Activated naive CD8-positive, alpha-beta T cell (primary cell): ENCODE results near the gene WDR45.

Experiments used
- H3K27ac Mint-ChIP-seq: one replicate; pipeline ENCODE4 v1.8.0; 2021; ENCODE audit warnings: mixed read lengths
- H3K27me3 Mint-ChIP-seq: one replicate; pipeline ENCODE4 v1.8.0; 2021; ENCODE audit warnings: mixed read lengths
- H3K36me3 Mint-ChIP-seq: one replicate; pipeline ENCODE4 v1.8.0; 2021; ENCODE audit warnings: mixed read lengths
- H3K4me1 Mint-ChIP-seq: one replicate; pipeline ENCODE4 v1.8.0; 2021; ENCODE audit warnings: low read depth, mixed read lengths
- H3K4me3 Mint-ChIP-seq: one replicate; pipeline ENCODE4 v1.8.0; 2021; ENCODE audit warnings: mild to moderate bottlenecking, mixed read lengths
- H3K9me3 Mint-ChIP-seq: one replicate; pipeline ENCODE4 v1.8.0; 2021; ENCODE audit warnings: low read depth, mixed read lengths

WDR45 gene

DNA sequence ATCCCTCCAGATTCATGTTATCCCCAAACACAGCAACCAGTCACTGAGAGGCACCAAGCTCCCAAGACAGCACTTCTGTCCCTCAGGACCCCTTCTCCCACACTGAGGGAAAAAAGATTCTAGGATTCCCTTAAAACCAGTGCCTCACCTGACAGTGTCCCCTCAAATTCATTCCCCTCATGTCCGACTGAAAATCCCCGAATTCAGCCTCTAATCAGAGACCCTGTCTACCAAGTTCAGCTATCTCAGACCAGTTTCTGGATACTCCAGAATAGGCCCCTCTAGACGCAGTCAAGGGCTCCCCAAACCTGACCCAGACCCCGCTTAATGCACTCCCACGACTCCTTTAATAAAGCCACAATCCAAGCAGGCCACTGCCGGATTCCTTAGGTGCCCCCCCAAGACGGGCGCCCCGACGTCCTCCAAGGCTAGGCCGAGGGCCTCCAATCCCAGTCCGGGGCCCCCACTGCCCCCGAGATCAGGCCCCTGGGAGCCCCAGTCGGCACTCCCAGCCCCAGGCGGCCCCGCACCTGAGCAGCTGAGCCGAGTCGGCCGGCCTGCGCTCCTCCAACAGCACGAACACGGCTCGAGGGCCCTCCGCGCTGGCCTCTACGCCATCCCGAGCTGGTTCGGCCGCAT lies 37.0 kb downstream of the WDR45 start:
- Mint-ChIP-seq H3K36me3 (peaks cover 2% of the 10 kb centered on the region), H3K4me1 (peaks cover 34% of the 10 kb centered on the region), H3K4me3 (peak overlapping the region; percentile 91)

DNA sequence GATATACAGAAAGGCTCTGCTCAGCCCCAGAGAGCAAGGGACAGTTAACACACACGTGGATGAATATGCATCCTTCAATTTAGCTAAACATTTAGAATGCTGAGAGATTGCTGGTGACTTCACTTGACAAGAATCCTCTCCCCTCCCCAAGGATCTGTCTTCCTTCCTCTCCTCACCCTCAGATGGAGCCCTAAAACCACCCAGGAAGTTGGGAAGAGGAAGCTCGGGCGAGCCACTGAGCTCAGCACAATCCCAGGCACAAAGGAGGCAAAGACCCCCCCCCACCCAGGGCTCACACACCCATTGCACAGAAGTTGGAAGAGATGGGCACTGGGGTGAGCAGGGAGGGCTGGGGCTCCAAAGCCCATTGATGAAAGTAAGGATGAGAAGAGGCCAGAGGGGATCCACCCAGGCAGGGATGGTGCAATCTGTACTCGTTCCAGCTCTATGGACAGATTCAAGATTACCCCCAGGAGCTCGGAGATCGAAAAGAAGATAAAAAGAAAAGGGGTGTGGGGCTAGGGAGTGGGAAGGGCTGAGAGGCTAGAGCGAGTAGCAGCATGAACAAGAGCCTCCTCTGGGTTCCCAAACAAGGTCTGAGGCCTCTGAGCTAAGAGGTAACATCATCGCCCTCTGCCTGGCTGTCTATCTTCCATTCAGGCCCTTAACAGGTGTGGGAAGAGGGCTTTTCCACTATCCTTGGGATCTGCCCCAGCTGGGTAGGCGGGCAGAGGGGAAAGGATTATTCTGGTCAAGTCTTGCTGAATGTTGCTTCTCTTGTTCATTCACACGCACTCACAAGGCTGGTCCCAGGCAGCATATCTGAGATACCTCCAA lies 37.7 kb downstream of the WDR45 start:
- Mint-ChIP-seq H3K4me1 (peaks cover 34% of the 10 kb centered on the region), H3K4me3 (peak overlapping the region; percentile 91), H3K9me3 (no peaks in the 10 kb centered on the region), H3K27ac (peak overlapping the region; percentile 88), H3K36me3 (peaks cover 3% of the 10 kb centered on the region), H3K27me3 (no peaks in the 10 kb centered on the region)

More for the DNA sequence above, 37.0 kb downstream of the WDR45 start:
- H3K27me3 Mint-ChIP-seq, result no peaks in the 10 kb centered on the region
- no peaks in the 10 kb centered on the region for H3K9me3 Mint-ChIP-seq
- peak overlapping the region; percentile 88 for H3K27ac Mint-ChIP-seq

DNA sequence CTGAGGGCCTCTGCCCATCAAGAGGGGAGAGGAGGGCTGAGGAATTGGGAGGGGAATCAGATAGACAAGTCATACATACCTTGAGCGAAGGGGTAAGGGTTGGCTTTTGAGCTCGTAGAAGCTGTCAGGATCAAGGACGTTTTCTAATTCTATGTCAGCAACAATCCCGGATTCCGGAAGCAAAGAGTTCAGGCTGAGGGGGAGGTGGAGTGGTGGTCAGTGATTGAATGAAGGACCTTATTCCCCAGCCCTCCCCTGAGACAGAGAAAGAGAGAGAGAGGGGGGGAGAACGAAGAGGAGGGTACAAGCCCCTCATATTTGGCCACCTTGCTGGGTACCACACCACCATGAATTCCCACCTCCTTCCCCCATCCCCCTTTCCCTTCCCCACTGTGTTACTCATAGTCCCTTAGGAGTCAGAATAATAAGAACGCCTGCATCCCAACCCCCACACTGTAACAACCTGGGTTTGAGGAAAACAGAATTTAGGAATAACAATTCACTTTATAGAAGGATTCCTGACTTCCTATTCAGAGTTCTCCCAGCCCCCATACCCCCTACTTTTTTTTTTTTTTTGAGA lies 39.2 kb downstream of the WDR45 start:
- Mint-ChIP-seq H3K36me3 (peaks cover 3% of the 10 kb centered on the region), H3K4me1 (peaks cover 34% of the 10 kb centered on the region), H3K27me3 (no peaks in the 10 kb centered on the region), H3K9me3 (no peaks in the 10 kb centered on the region), H3K4me3 (peak overlapping the region; percentile 54), H3K27ac (peak overlapping the region; percentile 54)

DNA sequence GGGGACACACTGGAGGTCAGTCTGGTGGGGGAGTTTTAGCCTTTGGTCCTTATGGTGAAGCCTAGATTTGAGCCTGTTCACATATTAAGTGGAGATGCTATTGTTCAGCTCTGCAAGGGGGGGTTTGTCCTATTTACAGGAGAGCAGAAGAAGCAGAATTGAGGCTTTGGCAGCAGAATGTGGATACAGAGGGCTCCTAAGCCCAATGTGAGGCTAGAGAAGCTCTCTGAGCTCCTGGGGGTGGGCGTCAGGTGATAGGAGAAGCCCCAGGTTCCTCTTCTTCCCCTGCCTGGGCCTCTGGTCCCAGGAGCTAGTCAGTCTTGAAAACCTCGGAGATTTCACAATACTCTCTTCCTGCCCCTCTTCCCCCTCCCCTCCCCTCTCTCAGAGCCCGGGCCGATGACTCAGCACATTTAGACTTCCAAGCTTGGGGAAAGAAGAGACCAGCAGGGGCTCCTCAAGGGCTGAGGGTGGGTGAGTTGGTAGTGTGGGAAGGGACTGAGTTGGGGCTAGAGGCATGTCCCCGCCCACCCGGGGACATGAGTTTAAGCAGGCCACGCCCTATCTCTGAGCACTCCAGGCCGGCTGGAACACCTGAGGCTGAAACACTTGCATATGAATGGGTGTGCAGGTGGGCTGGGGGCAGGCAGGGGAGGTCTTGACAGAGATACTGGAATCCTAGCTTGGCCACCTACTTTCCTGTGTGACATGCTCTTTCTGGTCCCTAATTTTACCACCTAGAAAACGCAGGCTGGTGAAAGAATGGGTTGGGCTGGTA lies 39.9 kb downstream of the WDR45 start:
- Mint-ChIP-seq H3K4me3 (peak overlapping the region; percentile 54), H3K9me3 (no peaks in the 10 kb centered on the region)

DNA sequence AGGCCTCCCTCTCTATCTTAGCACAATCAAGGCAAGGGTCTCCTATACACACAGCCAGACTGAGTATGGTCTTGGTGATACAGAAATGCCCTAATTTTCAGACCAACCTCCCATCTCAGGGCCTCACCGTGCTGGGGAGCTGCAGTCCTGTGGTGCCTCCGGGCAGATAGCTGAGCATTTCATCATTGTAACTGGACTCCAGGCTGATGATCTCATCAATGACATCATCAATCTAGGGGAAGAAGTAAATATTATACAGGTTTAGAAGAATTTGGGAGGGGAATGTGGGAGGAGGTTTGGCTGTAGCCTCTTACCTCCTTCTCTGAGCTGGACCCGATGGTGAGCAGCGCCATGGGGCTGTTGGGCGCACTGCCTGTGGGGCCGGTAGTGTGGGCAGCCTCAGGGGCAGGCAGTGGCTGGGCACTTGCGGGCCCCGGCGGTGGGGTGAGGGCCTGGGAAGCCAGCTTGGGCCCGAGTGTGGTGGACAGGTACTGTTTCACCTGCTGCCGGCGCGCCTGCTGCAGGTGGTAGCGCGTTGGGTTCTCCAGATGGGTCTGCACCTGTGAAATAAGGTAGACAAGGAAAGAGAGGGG lies 41.7 kb downstream of the WDR45 start:
- H3K9me3 Mint-ChIP-seq, result no peaks in the 10 kb centered on the region
- peaks cover 32% of the 10 kb centered on the region for H3K4me1 Mint-ChIP-seq
- no peaks in the 10 kb centered on the region for H3K27me3 Mint-ChIP-seq
- H3K27ac Mint-ChIP-seq, result no peak overlapping the region
- no peak overlapping the region for H3K4me3 Mint-ChIP-seq
- peaks cover 3% of the 10 kb centered on the region for H3K36me3 Mint-ChIP-seq

More for the DNA sequence above, 39.9 kb downstream of the WDR45 start:
- H3K27ac Mint-ChIP-seq, result peak overlapping the region; percentile 70
- no peaks in the 10 kb centered on the region for H3K27me3 Mint-ChIP-seq
- H3K4me1 Mint-ChIP-seq, result peaks cover 34% of the 10 kb centered on the region
- H3K36me3 Mint-ChIP-seq, result peaks cover 3% of the 10 kb centered on the region

DNA sequence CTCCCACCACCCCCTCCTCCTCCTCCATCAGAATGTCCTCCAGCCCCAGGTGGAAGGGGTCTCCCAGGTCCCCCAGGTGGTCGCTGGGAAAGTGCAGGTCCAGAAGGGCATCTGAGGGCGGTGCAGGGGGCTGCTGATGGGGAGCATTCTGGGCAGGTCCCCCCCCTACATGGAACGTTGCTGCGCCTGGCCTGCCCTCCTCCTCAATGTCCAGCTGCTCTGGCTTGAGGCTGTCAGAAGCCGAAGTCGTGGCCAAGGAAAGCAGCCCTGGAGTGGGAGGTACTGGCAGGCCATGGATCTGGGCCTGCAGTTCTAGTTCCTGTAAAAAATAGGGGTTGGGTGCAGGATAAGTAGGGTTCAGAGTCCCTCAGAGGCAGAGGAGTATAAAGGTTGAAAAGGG lies 49.4 kb downstream of the WDR45 start:
- Mint-ChIP-seq H3K9me3 (no peaks in the 10 kb centered on the region), H3K4me1 (no peaks in the 10 kb centered on the region), H3K36me3 (no peaks in the 10 kb centered on the region), H3K27ac (no peak overlapping the region), H3K27me3 (no peaks in the 10 kb centered on the region), H3K4me3 (no peak overlapping the region)

DNA sequence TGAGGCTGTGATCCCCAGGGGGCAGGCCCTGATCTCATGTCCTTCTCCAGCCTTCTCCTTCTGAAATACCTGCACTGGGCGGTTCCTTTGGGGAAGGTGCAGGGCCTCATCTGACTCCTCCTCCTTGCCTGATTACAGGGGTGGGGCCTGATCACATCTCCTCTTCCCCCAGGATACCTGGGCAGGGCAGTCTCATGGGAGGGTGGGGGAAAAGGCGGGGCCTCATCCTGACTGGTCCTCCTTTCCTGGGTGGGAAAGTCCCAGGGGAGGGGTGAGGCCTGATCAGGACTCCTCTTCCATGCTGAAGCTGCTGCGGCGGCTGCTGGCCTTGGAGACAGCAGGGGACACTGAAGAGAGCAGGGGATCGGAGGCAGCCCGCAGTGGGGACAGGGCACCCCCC lies 49.8 kb downstream of the WDR45 start:
- Mint-ChIP-seq H3K36me3 (no peaks in the 10 kb centered on the region), H3K4me3 (no peak overlapping the region), H3K27ac (no peak overlapping the region), H3K4me1 (no peaks in the 10 kb centered on the region), H3K27me3 (no peaks in the 10 kb centered on the region), H3K9me3 (no peaks in the 10 kb centered on the region)
